ENCODE measurements around the gene CASQ2. TPM values are rescaled to one million over a fixed set of nuclear protein-coding genes. Genes with fewer than 3 reads are reported as not detected.

CASQ2 gene
- total and polyA plus RNA-seq, 2 experiments from 2014 or later, result not detected

GRCh38 chr1:115658646-115659045, 109.9 kb downstream of the CASQ2 start:
- no peak for DNase-seq (ENCODE audit: low spot score)
- no peak for TF ChIP-seq EZH2phosphoT487 (IDR thresholded peaks at IDR 0.05; ENCODE audit: low read depth, severe bottlenecking, unreplicated experiment)
- no peak for TF ChIP-seq CTCF (IDR thresholded peaks at IDR 0.05; ENCODE audit: poor library complexity)
- Histone ChIP-seq H3K4me3 (no peak overlapping the region), H3K4me2 (no peak overlapping the region), H2AFZ (no peak overlapping the region), H3K9me3 (ENCODE audit: low read depth) (no peaks in the 10 kb centered on the region), H4K20me1 (ENCODE audit: insufficient read depth, poor library complexity, severe bottlenecking) (no peaks in the 10 kb centered on the region), H3K4me1 (ENCODE audit: insufficient read depth) (peaks cover 8% of the 10 kb centered on the region), H3K27ac (no peak overlapping the region), H3K79me2 (peaks cover 31% of the 10 kb centered on the region), H3K27me3 (no peaks in the 10 kb centered on the region), H3K9me2 (replicated peaks; ENCODE audit: insufficient read depth) (no peaks in the 10 kb centered on the region), H3K36me3 (replicated peaks; ENCODE audit: insufficient read depth, low read depth) (no peaks in the 10 kb centered on the region)
- 67% methylated on average over 1 of the region's 1 CpG for WGBS (ENCODE audit: low lambda C conversion rate, missing lambda C conversion rate)

GRCh38 chr1:115656461-115657077, 111.9 kb downstream of the CASQ2 start:
- no peak overlapping the region for H3K4me2 ChIP-seq
- H3K4me3 ChIP-seq, result no peak overlapping the region
- H3K27me3 ChIP-seq, result no peaks in the 10 kb centered on the region
- no peak overlapping the region for H2AFZ ChIP-seq
- no peaks in the 10 kb centered on the region for H3K9me3 ChIP-seq (ENCODE audit: low read depth)
- H3K4me1 ChIP-seq (ENCODE audit: insufficient read depth), result peaks cover 8% of the 10 kb centered on the region
- H3K36me3 ChIP-seq (replicated peaks; ENCODE audit: insufficient read depth, low read depth), result no peaks in the 10 kb centered on the region
- H3K9me2 ChIP-seq (replicated peaks; ENCODE audit: insufficient read depth), result no peaks in the 10 kb centered on the region
- H4K20me1 ChIP-seq (ENCODE audit: insufficient read depth, poor library complexity, severe bottlenecking), result no peaks in the 10 kb centered on the region
- peaks cover 46% of the 10 kb centered on the region for H3K79me2 ChIP-seq
- H3K27ac ChIP-seq, result no peak overlapping the region
- 79% methylated on average over 5 of the region's 5 CpGs for WGBS (ENCODE audit: low lambda C conversion rate, missing lambda C conversion rate)
- DNase-seq (ENCODE audit: low spot score), result no peak
- TF ChIP-seq CTCF (IDR thresholded peaks at IDR 0.05; ENCODE audit: poor library complexity) (no peak), EZH2phosphoT487 (IDR thresholded peaks at IDR 0.05; ENCODE audit: low read depth, severe bottlenecking, unreplicated experiment) (no peak), EZH2 (IDR thresholded peaks at IDR 0.05; ENCODE audit: borderline replicate concordance) (no peak)

GRCh38 chr1:115655916-115656315, 112.6 kb downstream of the CASQ2 start:
- Histone ChIP-seq H3K4me1 (ENCODE audit: insufficient read depth) (peaks cover 15% of the 10 kb centered on the region), H3K9me3 (ENCODE audit: low read depth) (no peaks in the 10 kb centered on the region), H4K20me1 (ENCODE audit: insufficient read depth, poor library complexity, severe bottlenecking) (no peaks in the 10 kb centered on the region), H3K79me2 (peaks cover 52% of the 10 kb centered on the region), H3K9me2 (replicated peaks; ENCODE audit: insufficient read depth) (no peaks in the 10 kb centered on the region), H3K36me3 (replicated peaks; ENCODE audit: insufficient read depth, low read depth) (no peaks in the 10 kb centered on the region), H3K4me3 (no peak overlapping the region), H3K27ac (no peak overlapping the region), H2AFZ (no peak overlapping the region), H3K4me2 (no peak overlapping the region), H3K27me3 (no peaks in the 10 kb centered on the region)
- WGBS (ENCODE audit: low lambda C conversion rate, missing lambda C conversion rate), result 95% methylated on average over 4 of the region's 4 CpGs
- no peak for DNase-seq (ENCODE audit: low spot score)
- TF ChIP-seq EZH2 (IDR thresholded peaks at IDR 0.05; ENCODE audit: borderline replicate concordance), result no peak
- no peak for TF ChIP-seq EZH2phosphoT487 (IDR thresholded peaks at IDR 0.05; ENCODE audit: low read depth, severe bottlenecking, unreplicated experiment)
- TF ChIP-seq CTCF (IDR thresholded peaks at IDR 0.05; ENCODE audit: poor library complexity), result no peak

Data from hepatocyte (in vitro differentiated cells).